HT1080 (cell line): ENCODE measurements around the gene SDK1. TPM values are rescaled to one million over a fixed set of nuclear protein-coding genes. Genes with fewer than 3 reads are reported as not detected.
A peak's percentile ranks its signal among the peaks of the same experiment; 100 is the strongest.

Source experiments
- DNase-seq: peaks from one replicate; pipeline ENCODE4 v3.0.0-alpha.2; 2015; ENCODE audit warnings: low read depth
- total RNA-seq: library from RNA; depleted of rRNA; stranded (reverse); fragments of >200 nt; shearing (Covaris generic); gene quantifications from 2 replicates; pipeline ENCODE4 v1.2.3, GENCODE V29; 2014

Gene SDK1
- total RNA-seq, 1 experiment from 2014 or later: 1.2 TPM

GRCh38 chr7:4169455-4169854 is 868.4 kb downstream of the SDK1 start:
- peak; percentile 34 for DNase-seq

GRCh38 chr7:4170997-4171786 is 870.1 kb downstream of the SDK1 start:
- DNase-seq: no peak

- DNase-seq: no peak
Measured at GRCh38 chr7:4172883-4173282, 871.8 kb downstream of the SDK1 start.

GRCh38 chr7:4173615-4174014 is 872.6 kb downstream of the SDK1 start:
- no peak for DNase-seq

- no peak for DNase-seq
Measured at GRCh38 chr7:4174016-4174415, 873.0 kb downstream of the SDK1 start.

GRCh38 chr7:4174451-4174850 is 873.4 kb downstream of the SDK1 start:
- DNase-seq: no peak

GRCh38 chr7:4174884-4175283 is 873.8 kb downstream of the SDK1 start:
- no peak for DNase-seq

- no peak for DNase-seq
Measured at GRCh38 chr7:4175346-4175973, 874.4 kb downstream of the SDK1 start.

- no peak for DNase-seq
Measured at GRCh38 chr7:4177001-4177400, 875.9 kb downstream of the SDK1 start.

GRCh38 chr7:4178416-4178815 is 877.4 kb downstream of the SDK1 start:
- no peak for DNase-seq

- no peak for DNase-seq
Measured at GRCh38 chr7:4178916-4179687, 878.0 kb downstream of the SDK1 start.

GRCh38 chr7:4179688-4180380 is 878.8 kb downstream of the SDK1 start:
- DNase-seq: no peak

- DNase-seq: no peak
Measured at GRCh38 chr7:4181446-4181845, 880.4 kb downstream of the SDK1 start.

- DNase-seq: no peak
Measured at GRCh38 chr7:4182605-4183300, 881.7 kb downstream of the SDK1 start.

- no peak for DNase-seq
Measured at GRCh38 chr7:4184653-4185052, 883.6 kb downstream of the SDK1 start.

- no peak for DNase-seq
Measured at GRCh38 chr7:4185136-4185535, 884.1 kb downstream of the SDK1 start.

GRCh38 chr7:4185721-4186512 is 884.9 kb downstream of the SDK1 start:
- no peak for DNase-seq

- DNase-seq: no peak
Measured at GRCh38 chr7:4186513-4186780, 885.4 kb downstream of the SDK1 start.

GRCh38 chr7:4188651-4189050 is 887.6 kb downstream of the SDK1 start:
- no peak for DNase-seq

GRCh38 chr7:4189131-4189570 is 888.1 kb downstream of the SDK1 start:
- peak; percentile 21 for DNase-seq
